ENCODE results near the gene ALDOB. TPM values are rescaled to one million over a fixed set of nuclear protein-coding genes. Genes with fewer than 3 reads are reported as not detected.

Gene ALDOB
- total and polyA plus RNA-seq, 2 of the 8 experiments (the other 6 are each of a cell fraction or from before 2014, with no cell fraction given) = not detected

DNA sequence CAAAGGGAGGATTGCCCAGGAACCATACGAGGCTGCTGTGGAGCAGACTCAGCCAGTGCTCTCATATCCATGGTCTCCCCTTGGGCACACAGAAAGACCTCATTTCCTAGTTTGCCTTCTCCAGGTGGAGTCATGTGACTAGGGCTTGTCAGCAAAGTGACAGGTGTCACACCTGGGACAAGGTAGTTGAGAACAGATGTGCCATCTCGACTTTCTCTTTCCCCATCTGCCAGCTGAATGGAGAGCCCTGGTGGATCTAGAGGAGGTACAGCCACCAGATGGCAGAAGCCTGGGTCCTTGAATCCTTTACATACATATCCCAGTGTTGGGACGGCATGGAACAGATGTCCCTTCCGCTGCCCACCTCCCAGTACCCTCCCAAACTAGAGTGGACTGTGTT, 42.9 kb upstream of the ALDOB start:
- WGBS, 2 experiments (ENCODE audit: extremely low coverage in 1 of 2, insufficient coverage in 1 of 2, insufficient read length in 1 of 2, insufficient replicate concordance in 2 of 2, low coverage in 1 of 2, low lambda C conversion rate in 2 of 2, missing lambda C conversion rate in 1 of 2) = 87% methylated on average over 4 of the region's 4 CpGs; no CpG with 5 or more reads in 1 of the 2 experiments
- Histone ChIP-seq H2BK20ac (ENCODE audit: low read length) (no peak overlapping the region), H2AK5ac (ENCODE audit: low read depth, low read length) (no peak overlapping the region), H3K14ac (ENCODE audit: insufficient read length) (no peak overlapping the region), H2BK15ac (ENCODE audit: low read length) (no peak overlapping the region), H3K4ac (replicated peaks; ENCODE audit: insufficient read length, low read depth, low read length) (no peak overlapping the region), H4K20me1 (replicated peaks in 1 of 2; ENCODE audit: control insufficient read depth in 1 of 2, insufficient read depth in 2 of 2, low read length in 2 of 2) (no peaks in the 10 kb centered on the region), H3K9me3 (ENCODE audit: insufficient read depth in 2 of 2, low read depth in 1 of 2, low read length in 1 of 2) (no peaks in the 10 kb centered on the region), H3K27ac (ENCODE audit: low read depth, low read length) (no peak overlapping the region), H3K79me1 (ENCODE audit: low read depth, low read length) (peaks cover 3% of the 10 kb centered on the region), H4K8ac (ENCODE audit: extremely low read depth, insufficient read depth, low read length) (no peak overlapping the region), H3K36me3 (ENCODE audit: control insufficient read depth in 2 of 4, insufficient read depth in 4 of 4, low read length in 3 of 4) (peaks cover 7 to 25% (median 17%) of the 10 kb centered on the region in 4 experiments), H3K4me1 (replicated peaks in 1 of 4; ENCODE audit: control insufficient read depth in 3 of 4, insufficient read depth in 4 of 4, low read length in 3 of 4) (peaks cover 0 to 4% (median 1%) of the 10 kb centered on the region in 4 experiments; a peak in 2 of 7 replicates), H3K56ac (replicated peaks; ENCODE audit: insufficient read length, low read depth, low read length) (no peak overlapping the region), H3K18ac (ENCODE audit: extremely low read depth, low read length) (no peak overlapping the region), H4K5ac (ENCODE audit: insufficient read length, low read depth, low read length) (no peak overlapping the region), H3K4me3 (ENCODE audit: extremely low read depth in 1 of 4, insufficient read depth in 2 of 4, low read depth in 3 of 4, low read length in 4 of 4) (no peak overlapping the region), H3K27me3 (replicated peaks in 1 of 4; ENCODE audit: control insufficient read depth in 3 of 4, extremely low read depth in 1 of 4, insufficient read depth in 3 of 4, low read length in 3 of 4) (no peaks in the 10 kb centered on the region), H3K23ac (ENCODE audit: insufficient read length) (no peak overlapping the region), H4K91ac (replicated peaks; ENCODE audit: insufficient read length, low read length) (no peak overlapping the region), H3K79me2 (ENCODE audit: control insufficient read depth in 1 of 2, insufficient read depth in 2 of 2, low read length in 2 of 2) (peaks cover 0 to 25% of the 10 kb centered on the region in 2 experiments; a peak in 3 of 4 replicates), H2BK12ac (ENCODE audit: low read depth, low read length) (no peak overlapping the region), H3K23me2 (ENCODE audit: low read depth, low read length) (no peaks in the 10 kb centered on the region), H2BK120ac (replicated peaks; ENCODE audit: low read depth, low read length) (no peak overlapping the region), H2BK5ac (ENCODE audit: low read depth, low read length) (no peak overlapping the region), H2AFZ (ENCODE audit: low read length) (no peak overlapping the region), H3K4me2 (ENCODE audit: insufficient read depth in 1 of 2, low read depth in 2 of 2, low read length in 2 of 2) (no peak overlapping the region), H3K9ac (replicated peaks in 1 of 4; ENCODE audit: extremely low read depth in 1 of 4, low read depth in 3 of 4, low read length in 3 of 4) (no peak overlapping the region)
- ChIA-PET POLR2A (ENCODE audit: partially characterized antibody) (interaction anchor here (0.7 kb wide), 1 partner anchor 17 kb away, joined by 3 read pairs; no protein-coding TSS in a partner anchor), CTCF (ENCODE audit: partially characterized antibody) (interaction anchor here (1.5 to 12.5 kb wide), 5 partner anchors 8 to 51 kb away, joined by 5 to 122 read pairs (median 10); a partner anchor contains a TSS)
- TF ChIP-seq SIN3A (conservative IDR thresholded peaks at IDR 0.05 in 1 of 2, IDR thresholded peaks at IDR 0.05 in 1 of 2; ENCODE audit: low read depth in 1 of 2, low read length in 2 of 2) = no peak
- peak in 1 of 2 experiments; percentile 23; a peak in 1 of 4 replicates for TF ChIP-seq RAD21 (IDR thresholded peaks at IDR 0.05 in 1 of 2, conservative IDR thresholded peaks at IDR 0.05 in 1 of 2; ENCODE audit: low read depth in 2 of 2, low read length in 2 of 2)
- TF ChIP-seq, protein P1, sequence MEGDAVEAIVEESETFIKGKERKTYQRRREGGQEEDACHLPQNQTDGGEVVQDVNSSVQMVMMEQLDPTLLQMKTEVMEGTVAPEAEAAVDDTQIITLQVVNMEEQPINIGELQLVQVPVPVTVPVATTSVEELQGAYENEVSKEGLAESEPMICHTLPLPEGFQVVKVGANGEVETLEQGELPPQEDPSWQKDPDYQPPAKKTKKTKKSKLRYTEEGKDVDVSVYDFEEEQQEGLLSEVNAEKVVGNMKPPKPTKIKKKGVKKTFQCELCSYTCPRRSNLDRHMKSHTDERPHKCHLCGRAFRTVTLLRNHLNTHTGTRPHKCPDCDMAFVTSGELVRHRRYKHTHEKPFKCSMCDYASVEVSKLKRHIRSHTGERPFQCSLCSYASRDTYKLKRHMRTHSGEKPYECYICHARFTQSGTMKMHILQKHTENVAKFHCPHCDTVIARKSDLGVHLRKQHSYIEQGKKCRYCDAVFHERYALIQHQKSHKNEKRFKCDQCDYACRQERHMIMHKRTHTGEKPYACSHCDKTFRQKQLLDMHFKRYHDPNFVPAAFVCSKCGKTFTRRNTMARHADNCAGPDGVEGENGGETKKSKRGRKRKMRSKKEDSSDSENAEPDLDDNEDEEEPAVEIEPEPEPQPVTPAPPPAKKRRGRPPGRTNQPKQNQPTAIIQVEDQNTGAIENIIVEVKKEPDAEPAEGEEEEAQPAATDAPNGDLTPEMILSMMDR (IDR thresholded peaks at IDR 0.05; ENCODE audit: control extremely low read depth in 1 of 3, insufficient read depth in 1 of 3, low read depth in 1 of 3, low read length in 3 of 3) = peak in 2 of 3 experiments; percentile 5 to 30; a peak in 1 of 4 replicates
- no peak for TF ChIP-seq CBX5 (IDR thresholded peaks at IDR 0.05; ENCODE audit: low read depth, low read length)
- FAIRE-seq = no peak
- no peak for DNase-seq (ENCODE audit: low read depth in 1 of 2, low spot score in 2 of 2)
